Measurements from ENCODE around the gene SLC25A21.
"Not testable (repeated sequence)": the region's sequence is repeated elsewhere in the genome, so short reads cannot be mapped to it uniquely, and the experiment has no call there.

SLC25A21 gene

DNA sequence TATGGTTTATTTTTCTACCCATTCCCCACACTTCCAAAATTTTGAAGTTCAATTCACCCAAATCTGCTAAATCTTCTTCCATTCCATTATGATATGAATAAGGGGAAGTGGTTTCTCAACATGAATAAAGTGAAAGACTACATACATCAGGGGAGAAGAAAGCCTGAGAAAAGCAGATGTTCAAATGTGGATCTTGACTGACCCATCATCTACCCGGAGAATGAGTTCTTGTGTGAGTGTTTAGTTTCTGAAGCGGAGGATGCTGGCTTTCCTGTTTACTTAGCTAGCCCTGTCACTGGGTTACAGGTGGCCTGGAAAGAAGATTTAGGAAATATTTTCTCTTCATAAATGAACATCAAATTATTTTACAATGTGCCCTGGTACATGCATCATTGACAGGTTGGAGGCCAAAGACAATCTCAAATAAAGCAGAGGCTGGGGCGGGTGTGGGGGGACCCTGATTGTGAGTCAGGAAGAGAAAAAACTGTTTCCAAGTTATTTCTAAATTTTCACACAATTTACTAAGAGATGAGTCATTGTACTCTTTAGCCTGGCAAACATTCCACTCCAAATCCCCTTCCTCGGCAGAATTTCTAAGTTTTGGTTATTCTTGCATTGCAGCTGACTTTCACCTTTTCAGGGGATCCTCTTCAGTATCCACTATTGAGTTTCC is 135.6 kb downstream of the SLC25A21 start:
- no peak for DNase-seq

DNA sequence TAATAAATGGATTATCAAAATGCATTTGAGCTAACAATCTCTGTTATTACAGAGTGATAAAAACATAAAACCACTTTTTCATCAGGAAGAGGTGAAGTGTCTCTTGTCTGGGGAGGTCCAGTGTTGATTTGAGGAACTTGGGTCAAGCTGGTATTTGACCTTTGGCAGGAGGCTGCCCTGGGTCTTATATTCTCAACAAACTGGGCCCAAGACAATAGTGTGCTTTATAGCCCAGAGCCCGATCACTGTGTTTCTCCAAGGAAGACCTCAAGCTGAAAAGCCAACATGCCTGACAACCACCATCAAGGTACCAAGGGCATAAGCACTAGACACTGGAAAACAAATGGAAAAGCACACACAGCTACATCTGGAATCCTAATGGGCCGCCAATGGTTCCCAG is 137.0 kb downstream of the SLC25A21 start:
- DNase-seq, result no peak

- no peak for DNase-seq
These were observed 137.8 kb downstream of the SLC25A21 start for GRCh38 chr14:37034410-37035285.

DNA sequence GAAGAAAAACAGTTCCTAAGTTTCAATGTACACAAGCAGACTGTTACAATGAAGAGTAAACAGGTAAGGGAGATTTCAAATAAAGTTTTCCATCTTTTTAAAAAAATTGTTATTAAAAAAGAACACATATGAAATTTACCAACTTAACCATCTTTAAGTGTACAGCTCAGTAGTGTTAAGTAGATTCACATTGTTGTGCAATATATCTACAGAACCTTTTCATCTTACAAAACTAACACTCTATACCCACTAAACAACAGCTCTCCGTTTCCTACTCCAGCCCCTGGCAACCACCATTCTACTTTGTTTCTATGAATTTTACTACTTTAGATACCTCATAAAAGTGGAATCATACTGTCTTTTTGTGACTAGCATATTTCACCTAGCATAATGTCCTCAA is 139.5 kb downstream of the SLC25A21 start:
- DNase-seq, result no peak

DNA sequence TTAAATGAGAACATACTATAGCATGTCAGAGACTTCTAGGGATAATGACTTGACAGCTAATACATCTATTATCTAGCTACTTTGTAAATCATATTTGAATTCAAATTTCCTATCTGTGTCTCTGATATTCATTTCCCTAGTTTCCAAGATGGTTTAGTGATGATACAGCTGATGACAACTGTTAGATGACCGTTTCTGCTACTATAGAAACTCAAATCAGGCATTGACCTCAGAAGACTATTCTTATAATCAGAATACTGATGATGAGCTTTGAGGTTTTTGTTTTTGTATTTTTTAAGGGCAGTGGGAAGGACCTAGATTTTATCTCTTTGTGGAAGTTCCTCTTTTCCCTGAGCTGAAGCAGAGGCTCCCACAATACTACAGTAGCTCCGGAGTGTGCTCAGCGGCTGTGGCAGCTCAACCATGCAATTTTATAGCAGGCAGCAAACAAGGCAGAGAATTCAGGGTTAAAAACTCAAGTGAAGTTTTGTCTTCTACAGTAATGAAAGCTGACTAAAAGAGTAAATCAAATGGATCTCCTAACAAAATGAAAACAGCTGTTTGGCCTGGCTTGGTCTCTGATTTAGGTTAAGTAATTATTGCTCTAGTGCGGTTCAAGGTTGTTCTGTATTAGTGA is 145.1 kb downstream of the SLC25A21 start:
- DNase-seq, result no peak

DNA sequence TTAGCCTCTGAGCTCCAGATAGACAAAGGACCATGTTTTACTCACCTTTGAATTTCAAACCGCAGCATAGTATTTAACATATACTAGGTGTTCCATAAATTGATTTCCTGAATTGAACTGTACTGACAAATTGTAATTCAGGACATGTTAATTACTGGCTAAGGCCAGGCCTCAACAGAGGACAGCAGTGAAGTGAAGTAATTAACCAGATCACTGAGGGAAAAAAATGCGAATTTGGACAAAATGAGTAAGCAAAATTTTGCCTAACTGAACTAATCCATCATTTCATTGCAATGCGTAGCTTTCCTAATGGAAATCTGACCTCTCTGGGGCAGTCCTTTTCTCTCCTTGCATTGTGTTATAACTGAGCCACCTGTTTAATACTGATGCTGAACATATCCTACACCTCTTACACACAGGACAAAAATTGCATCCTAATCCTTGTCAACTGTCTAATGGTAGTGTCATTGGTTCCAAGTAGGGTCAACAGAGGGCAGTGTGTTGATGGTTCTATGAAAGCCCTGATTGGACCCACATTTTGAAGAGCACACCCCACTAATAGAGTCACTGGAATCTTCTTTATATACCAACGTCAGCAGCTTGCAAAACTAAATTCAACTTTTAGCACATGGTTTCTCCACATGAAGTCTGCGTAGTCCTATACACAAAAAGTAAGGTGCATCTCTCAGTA is 148.4 kb downstream of the SLC25A21 start:
- no peak for DNase-seq

GRCh38 chr14:37021390-37021789 is 151.0 kb downstream of the SLC25A21 start:
- no peak for DNase-seq

GRCh38 chr14:37019488-37019887 is 152.9 kb downstream of the SLC25A21 start:
- no peak for DNase-seq

DNA sequence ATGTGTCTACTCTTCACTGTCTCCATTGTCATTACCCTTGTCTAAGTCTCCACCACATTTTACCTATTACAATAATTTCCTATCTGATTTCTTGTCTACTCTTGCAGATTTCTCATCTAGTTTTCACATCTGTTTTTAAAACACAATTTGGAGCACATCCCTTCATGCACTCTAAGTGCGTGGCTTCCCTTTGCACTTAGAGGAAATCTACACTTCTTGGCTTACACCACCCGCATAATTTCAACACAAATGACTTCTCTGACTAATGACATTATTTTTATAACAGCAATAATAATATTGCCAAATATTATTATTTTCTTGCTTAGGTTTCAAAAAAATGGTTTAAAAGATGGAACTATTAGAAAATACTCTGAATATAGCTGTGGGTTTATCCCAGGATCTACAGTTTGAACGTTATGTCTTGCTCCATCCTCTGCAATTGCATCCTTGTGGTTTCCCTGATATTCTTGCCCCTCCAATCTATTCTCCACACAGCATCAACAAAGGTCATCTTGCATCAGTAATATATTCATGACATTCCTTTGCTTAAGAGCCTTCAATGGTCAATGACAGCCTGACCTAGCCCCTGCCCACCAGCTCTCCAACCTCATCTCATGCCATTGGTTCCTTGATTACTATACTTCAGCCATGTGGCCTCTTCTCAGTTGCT is 153.7 kb downstream of the SLC25A21 start:
- DNase-seq, result no peak

GRCh38 chr14:37013078-37013477 is 159.3 kb downstream of the SLC25A21 start:
- DNase-seq, result no peak

DNA sequence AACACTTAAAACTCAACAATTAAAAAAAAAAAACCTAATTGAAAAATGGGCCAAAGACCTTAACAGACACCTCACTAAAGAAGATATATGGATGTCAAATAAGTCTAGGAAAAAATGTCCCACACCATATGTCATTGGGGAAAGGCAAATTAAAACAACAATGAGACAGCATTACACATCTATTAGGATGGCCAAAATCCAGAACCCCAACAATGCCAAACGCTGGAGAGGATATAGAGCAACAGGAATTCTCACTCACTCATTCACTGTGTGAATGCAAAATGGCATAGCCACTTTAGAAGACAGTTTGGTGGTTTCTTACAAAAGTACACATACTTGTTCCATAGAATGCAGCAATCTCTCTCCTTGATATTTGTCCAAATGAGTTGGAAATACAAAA is 173.7 kb downstream of the SLC25A21 start:
- no peak for DNase-seq

DNA sequence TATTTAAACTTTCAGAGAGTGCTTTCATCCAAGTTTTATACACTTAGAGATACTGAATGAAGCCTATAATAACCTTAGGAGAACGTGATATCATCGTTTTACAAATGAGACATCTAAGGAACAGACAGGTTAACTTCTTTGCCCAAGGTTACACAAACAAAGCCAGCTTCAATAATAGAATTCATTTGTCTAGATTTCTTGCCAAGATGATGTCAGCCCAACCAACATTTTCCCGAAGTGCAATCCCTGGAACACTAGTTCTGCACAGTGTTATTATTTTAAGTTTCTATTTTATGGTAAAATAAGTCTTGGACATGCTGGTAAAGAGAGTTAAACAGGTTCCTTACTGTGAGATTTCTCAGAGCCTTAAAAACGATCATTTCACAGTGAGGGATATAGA is 174.6 kb downstream of the SLC25A21 start:
- DNase-seq, result no peak

DNA sequence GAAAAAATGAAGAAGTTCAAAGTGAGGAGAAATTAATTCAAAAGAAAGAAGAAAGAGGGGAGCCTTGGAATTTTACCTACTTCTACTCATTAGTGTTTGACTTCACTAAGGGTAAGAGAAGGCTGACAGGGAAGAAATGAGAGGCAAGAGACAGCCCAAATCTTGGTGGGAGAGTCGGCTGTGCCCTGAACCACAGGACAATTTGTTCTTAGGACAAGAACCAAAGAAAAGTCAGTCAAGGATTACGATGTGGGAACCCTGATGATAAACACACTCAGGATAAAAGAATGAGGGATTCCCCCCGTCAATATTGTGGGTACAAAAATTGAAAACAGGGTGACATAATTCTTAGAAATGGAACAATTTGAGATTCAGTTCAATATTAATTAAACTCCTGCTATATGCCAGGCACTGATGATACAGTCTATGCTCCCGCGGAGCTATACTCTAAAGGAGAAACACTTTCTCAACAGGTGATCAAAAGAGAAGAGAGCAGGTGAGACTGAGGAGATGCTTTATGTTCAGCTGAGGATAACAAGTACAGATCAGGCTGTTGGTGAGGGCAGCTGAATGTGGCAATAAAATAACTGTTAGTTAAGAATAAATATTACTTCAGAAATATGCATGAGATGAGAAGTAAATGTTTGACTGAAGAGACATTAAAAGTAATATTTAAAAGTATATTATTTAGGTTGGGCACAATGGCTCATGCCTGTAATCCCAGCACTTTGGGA is 175.4 kb downstream of the SLC25A21 start:
- DNase-seq, result no peak

GRCh38 chr14:36996133-36996856 is 176.1 kb downstream of the SLC25A21 start:
- DNase-seq, result no peak

- no peak for DNase-seq
These were observed 182.6 kb downstream of the SLC25A21 start for GRCh38 chr14:36989806-36990205.

DNA sequence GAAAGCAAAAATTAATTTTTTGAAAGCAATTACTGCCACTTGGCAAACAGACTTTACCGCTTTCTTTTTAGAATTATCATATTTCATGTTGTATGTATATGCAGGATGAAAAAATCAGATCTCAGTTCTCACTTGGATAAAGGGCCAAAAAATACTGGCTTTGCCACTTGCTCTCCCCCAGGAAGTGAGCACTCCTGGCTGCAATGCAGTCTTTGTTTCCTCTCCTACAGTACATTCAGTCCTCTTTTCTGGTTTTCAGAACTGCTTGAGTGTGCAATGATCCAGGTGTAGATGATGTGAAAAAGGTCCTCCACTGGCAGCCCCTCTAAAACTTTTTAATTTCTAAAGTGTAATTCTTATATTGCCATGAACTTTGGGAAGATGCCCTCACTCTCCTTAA is 183.4 kb downstream of the SLC25A21 start:
- DNase-seq, result no peak

DNA sequence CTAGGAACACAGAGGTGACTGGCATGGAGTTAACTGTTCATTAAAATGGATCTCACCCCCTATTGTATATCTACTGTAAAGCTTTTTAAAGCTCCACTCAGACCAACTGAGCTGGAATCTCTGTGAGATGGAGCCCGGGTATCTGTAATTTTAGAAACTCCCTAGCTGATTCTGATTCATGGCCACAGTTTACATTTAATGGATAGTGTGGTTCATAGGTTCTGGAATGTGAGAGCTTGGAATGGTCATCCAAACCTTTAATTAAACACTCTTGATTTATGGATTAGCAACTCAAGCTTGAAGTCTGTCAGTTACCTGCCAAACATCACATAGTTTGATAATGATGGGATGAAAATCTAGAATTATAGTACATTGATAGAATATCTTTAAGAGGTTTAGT is 183.8 kb downstream of the SLC25A21 start:
- no peak for DNase-seq

- DNase-seq, result no peak
These were observed 186.0 kb downstream of the SLC25A21 start for GRCh38 chr14:36986407-36986806.

- no peak for DNase-seq
These were observed 190.4 kb downstream of the SLC25A21 start for GRCh38 chr14:36981832-36982529.

GRCh38 chr14:36980413-36980812 is 192.0 kb downstream of the SLC25A21 start:
- DNase-seq, result not testable (repeated sequence)

DNA sequence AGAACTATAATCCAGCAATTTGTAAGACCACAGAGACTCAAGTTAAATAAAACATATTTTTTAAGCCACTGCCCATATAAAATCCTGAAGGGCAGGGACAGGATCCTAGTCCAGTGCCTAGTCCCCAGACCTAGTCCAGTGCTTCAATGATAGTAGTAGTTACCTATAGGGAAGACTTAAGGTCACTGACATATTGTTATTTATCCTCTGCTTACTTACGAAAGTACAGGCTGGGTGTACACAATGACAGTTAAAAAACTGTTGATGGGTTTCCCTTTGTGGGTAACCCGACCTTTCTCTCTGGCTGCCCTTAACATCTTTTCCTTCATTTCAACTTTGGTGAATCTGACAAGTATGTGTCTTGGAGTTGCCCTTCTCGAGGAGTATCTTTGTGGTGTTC is 192.5 kb downstream of the SLC25A21 start:
- DNase-seq, result no peak

Data from CD4-positive, alpha-beta T cell treated with Interleukin-4 for 1 hour (primary cell).